ENCODE measurements around the gene FHOD3. TPM values are rescaled to one million over a fixed set of nuclear protein-coding genes. Genes with fewer than 3 reads are reported as not detected.

Gene FHOD3
- total and polyA plus RNA-seq, 2 experiments from 2014 or later: 2.7 to 8.7 TPM

GRCh38 chr18:36530676-36531405 lies 233.3 kb downstream of the FHOD3 start:
- no peak overlapping the region for H3K4me3 Mint-ChIP-seq
- Histone ChIP-seq H4K20me1 (replicated peaks; ENCODE audit: insufficient read depth) (no peaks in the 10 kb centered on the region), H3K4me2 (no peak overlapping the region), H2AFZ (no peak overlapping the region), H3K4me3 (no peak overlapping the region), H3K36me3 (ENCODE audit: insufficient read depth) (no peaks in the 10 kb centered on the region), H3K4me1 (ENCODE audit: insufficient read depth) (no peaks in the 10 kb centered on the region), H3K79me2 (replicated peaks; ENCODE audit: insufficient read depth) (no peaks in the 10 kb centered on the region), H3K9me2 (ENCODE audit: insufficient read depth) (peaks cover 8% of the 10 kb centered on the region), H3K27me3 (ENCODE audit: insufficient read depth) (no peaks in the 10 kb centered on the region), H3F3A (replicated peaks; ENCODE audit: low read depth) (no peaks in the 10 kb centered on the region), H3K27ac (ENCODE audit: low read depth) (no peak overlapping the region)
- no peak for TF ChIP-seq JUNB (IDR thresholded peaks at IDR 0.05; ENCODE audit: unreplicated experiment)
- TF ChIP-seq STAT1 (IDR thresholded peaks at IDR 0.05; ENCODE audit: unreplicated experiment): no peak
- TF ChIP-seq ZNF114 (CRISPR knock-in tag; IDR thresholded peaks at IDR 0.05): no peak
- no peak for TF ChIP-seq REST (IDR thresholded peaks at IDR 0.05; ENCODE audit: unreplicated experiment)
- TF ChIP-seq ETS1 (IDR thresholded peaks at IDR 0.05): no peak
- no peak for TF ChIP-seq EZH2 (IDR thresholded peaks at IDR 0.05; ENCODE audit: low read depth, unreplicated experiment)
- no peak for TF ChIP-seq ZNF462 (CRISPR knock-in tag; IDR thresholded peaks at IDR 0.05)
- no peak for TF ChIP-seq CREB1 (CRISPR knock-in tag; IDR thresholded peaks at IDR 0.05; ENCODE audit: low read depth)
- no peak for TF ChIP-seq NANOG (IDR thresholded peaks at IDR 0.05; ENCODE audit: borderline replicate concordance)
- TF ChIP-seq EZH2phosphoT487 (IDR thresholded peaks at IDR 0.05; ENCODE audit: unreplicated experiment): no peak
- no peak for TF ChIP-seq POLR2AphosphoS5 (IDR thresholded peaks at IDR 0.05; ENCODE audit: low read depth)
- TF ChIP-seq CTCF (conservative IDR thresholded peaks at IDR 0.05; ENCODE audit: low read depth in 2 of 2): no peak
- TF ChIP-seq ZNF331 (CRISPR knock-in tag; IDR thresholded peaks at IDR 0.05; ENCODE audit: low read depth): no peak
- DNase-seq (ENCODE audit: low spot score): no peak
- no peak for ATAC-seq
- H3K36me3 Mint-ChIP-seq (ENCODE audit: low read depth): no peaks in the 10 kb centered on the region
- no peak overlapping the region for H3K27ac Mint-ChIP-seq
- H3K9me3 Mint-ChIP-seq: no peaks in the 10 kb centered on the region
- peaks cover 3% of the 10 kb centered on the region for H3K27me3 Mint-ChIP-seq (ENCODE audit: insufficient read depth, low read depth, poor library complexity)
- H3K4me1 Mint-ChIP-seq: peaks cover 14% of the 10 kb centered on the region
